ENCODE measurements around the gene LRCH3. TPM values are rescaled to one million over a fixed set of nuclear protein-coding genes. Genes with fewer than 3 reads are reported as not detected.

The LRCH3 gene
- total RNA-seq, 1 donor from 2014 or later, result 19.5 TPM

GRCh38 chr3:197758512-197758911, 32.5 kb upstream of the LRCH3 start:
- no peak overlapping the region for H3K4me3 ChIP-seq (ENCODE audit: low read depth, low read length)
- no peak for DNase-seq (ENCODE audit: low read depth)
- TF ChIP-seq CTCF (conservative IDR thresholded peaks at IDR 0.05; ENCODE audit: low read depth, low read length), result no peak

- H3K4me3 ChIP-seq (ENCODE audit: low read depth, low read length), result no peak overlapping the region
- no peak for TF ChIP-seq CTCF (conservative IDR thresholded peaks at IDR 0.05; ENCODE audit: low read depth, low read length)
- DNase-seq (ENCODE audit: low read depth), result no peak
Observed at GRCh38 chr3:197761784-197762183, 29.3 kb upstream of the LRCH3 start.

GRCh38 chr3:197775317-197775716, 15.7 kb upstream of the LRCH3 start:
- no peak for TF ChIP-seq CTCF (conservative IDR thresholded peaks at IDR 0.05; ENCODE audit: low read depth, low read length)
- no peak for DNase-seq (ENCODE audit: low read depth)
- H3K4me3 ChIP-seq (ENCODE audit: low read depth, low read length), result no peak overlapping the region

- DNase-seq (ENCODE audit: low read depth), result no peak
- TF ChIP-seq CTCF (conservative IDR thresholded peaks at IDR 0.05; ENCODE audit: low read depth, low read length), result no peak
- H3K4me3 ChIP-seq (ENCODE audit: low read depth, low read length), result no peak overlapping the region
Observed at GRCh38 chr3:197782230-197782629, 8.8 kb upstream of the LRCH3 start.

GRCh38 chr3:197784019-197784585, 7.0 kb upstream of the LRCH3 start:
- no peak for DNase-seq (ENCODE audit: low read depth)
- no peak overlapping the region for H3K4me3 ChIP-seq (ENCODE audit: low read depth, low read length)
- no peak for TF ChIP-seq CTCF (conservative IDR thresholded peaks at IDR 0.05; ENCODE audit: low read depth, low read length)

GRCh38 chr3:197787412-197787811, 3.6 kb upstream of the LRCH3 start:
- no peak for DNase-seq (ENCODE audit: low read depth)
- no peak overlapping the region for H3K4me3 ChIP-seq (ENCODE audit: low read depth, low read length)
- no peak for TF ChIP-seq CTCF (conservative IDR thresholded peaks at IDR 0.05; ENCODE audit: low read depth, low read length)

GRCh38 chr3:197789309-197789708, 1.7 kb upstream of the LRCH3 start:
- H3K4me3 ChIP-seq (ENCODE audit: low read depth, low read length), result no peak overlapping the region
- no peak for TF ChIP-seq CTCF (conservative IDR thresholded peaks at IDR 0.05; ENCODE audit: low read depth, low read length)
- no peak for DNase-seq (ENCODE audit: low read depth)

All from epithelial cell of proximal tubule (primary cell).